ENCODE measurements around the gene LDB2. TPM values are rescaled to one million over a fixed set of nuclear protein-coding genes. Genes with fewer than 3 reads are reported as not detected.

Gene LDB2
- total and polyA plus RNA-seq, 2 experiments from 2014 or later: 48.6 to 80.1 TPM

GRCh38 chr4:16887887-16888286, 10.6 kb downstream of the LDB2 start:
- H3K4me3 Mint-ChIP-seq: no peak overlapping the region
- H3K27ac Mint-ChIP-seq: no peak overlapping the region
- H3K4me1 Mint-ChIP-seq: peaks cover 50% of the 10 kb centered on the region
- peaks cover 69% of the 10 kb centered on the region for H3K36me3 Mint-ChIP-seq (ENCODE audit: low read depth)
- peaks cover 39% of the 10 kb centered on the region for H3K4me1 ChIP-seq (ENCODE audit: insufficient read depth)
- no peaks in the 10 kb centered on the region for H3K36me3 ChIP-seq (ENCODE audit: insufficient read depth)
- 0 out of 2 replicates have a peak overlapping the region, but pooled peaks have one; percentile 15 for H3K27ac ChIP-seq (ENCODE audit: low read depth)
- H3K4me3 ChIP-seq: no peak overlapping the region
- no peak overlapping the region for H2AFZ ChIP-seq
- H3F3A ChIP-seq (replicated peaks; ENCODE audit: low read depth): no peaks in the 10 kb centered on the region
- peak; percentile 69 for ATAC-seq
- H3K27me3 Mint-ChIP-seq (ENCODE audit: insufficient read depth, low read depth, poor library complexity): peaks cover 3% of the 10 kb centered on the region
- H3K79me2 ChIP-seq (replicated peaks; ENCODE audit: insufficient read depth): peaks cover 82% of the 10 kb centered on the region
- no peaks in the 10 kb centered on the region for H3K27me3 ChIP-seq (ENCODE audit: insufficient read depth)
- H4K20me1 ChIP-seq (replicated peaks; ENCODE audit: insufficient read depth): no peaks in the 10 kb centered on the region
- H3K4me2 ChIP-seq: no peak overlapping the region
- H3K9me2 ChIP-seq (ENCODE audit: insufficient read depth): no peaks in the 10 kb centered on the region
- TF ChIP-seq, protein P1, sequence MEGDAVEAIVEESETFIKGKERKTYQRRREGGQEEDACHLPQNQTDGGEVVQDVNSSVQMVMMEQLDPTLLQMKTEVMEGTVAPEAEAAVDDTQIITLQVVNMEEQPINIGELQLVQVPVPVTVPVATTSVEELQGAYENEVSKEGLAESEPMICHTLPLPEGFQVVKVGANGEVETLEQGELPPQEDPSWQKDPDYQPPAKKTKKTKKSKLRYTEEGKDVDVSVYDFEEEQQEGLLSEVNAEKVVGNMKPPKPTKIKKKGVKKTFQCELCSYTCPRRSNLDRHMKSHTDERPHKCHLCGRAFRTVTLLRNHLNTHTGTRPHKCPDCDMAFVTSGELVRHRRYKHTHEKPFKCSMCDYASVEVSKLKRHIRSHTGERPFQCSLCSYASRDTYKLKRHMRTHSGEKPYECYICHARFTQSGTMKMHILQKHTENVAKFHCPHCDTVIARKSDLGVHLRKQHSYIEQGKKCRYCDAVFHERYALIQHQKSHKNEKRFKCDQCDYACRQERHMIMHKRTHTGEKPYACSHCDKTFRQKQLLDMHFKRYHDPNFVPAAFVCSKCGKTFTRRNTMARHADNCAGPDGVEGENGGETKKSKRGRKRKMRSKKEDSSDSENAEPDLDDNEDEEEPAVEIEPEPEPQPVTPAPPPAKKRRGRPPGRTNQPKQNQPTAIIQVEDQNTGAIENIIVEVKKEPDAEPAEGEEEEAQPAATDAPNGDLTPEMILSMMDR (conservative IDR thresholded peaks at IDR 0.05; ENCODE audit: low read depth in 2 of 2): peak in 1 of 2 experiments; percentile 38; a peak in 2 of 4 replicates
- no peak for TF ChIP-seq ZNF114 (CRISPR knock-in tag; IDR thresholded peaks at IDR 0.05)
- TF ChIP-seq CREB1 (CRISPR knock-in tag; IDR thresholded peaks at IDR 0.05; ENCODE audit: low read depth): no peak
- TF ChIP-seq, protein P2, sequence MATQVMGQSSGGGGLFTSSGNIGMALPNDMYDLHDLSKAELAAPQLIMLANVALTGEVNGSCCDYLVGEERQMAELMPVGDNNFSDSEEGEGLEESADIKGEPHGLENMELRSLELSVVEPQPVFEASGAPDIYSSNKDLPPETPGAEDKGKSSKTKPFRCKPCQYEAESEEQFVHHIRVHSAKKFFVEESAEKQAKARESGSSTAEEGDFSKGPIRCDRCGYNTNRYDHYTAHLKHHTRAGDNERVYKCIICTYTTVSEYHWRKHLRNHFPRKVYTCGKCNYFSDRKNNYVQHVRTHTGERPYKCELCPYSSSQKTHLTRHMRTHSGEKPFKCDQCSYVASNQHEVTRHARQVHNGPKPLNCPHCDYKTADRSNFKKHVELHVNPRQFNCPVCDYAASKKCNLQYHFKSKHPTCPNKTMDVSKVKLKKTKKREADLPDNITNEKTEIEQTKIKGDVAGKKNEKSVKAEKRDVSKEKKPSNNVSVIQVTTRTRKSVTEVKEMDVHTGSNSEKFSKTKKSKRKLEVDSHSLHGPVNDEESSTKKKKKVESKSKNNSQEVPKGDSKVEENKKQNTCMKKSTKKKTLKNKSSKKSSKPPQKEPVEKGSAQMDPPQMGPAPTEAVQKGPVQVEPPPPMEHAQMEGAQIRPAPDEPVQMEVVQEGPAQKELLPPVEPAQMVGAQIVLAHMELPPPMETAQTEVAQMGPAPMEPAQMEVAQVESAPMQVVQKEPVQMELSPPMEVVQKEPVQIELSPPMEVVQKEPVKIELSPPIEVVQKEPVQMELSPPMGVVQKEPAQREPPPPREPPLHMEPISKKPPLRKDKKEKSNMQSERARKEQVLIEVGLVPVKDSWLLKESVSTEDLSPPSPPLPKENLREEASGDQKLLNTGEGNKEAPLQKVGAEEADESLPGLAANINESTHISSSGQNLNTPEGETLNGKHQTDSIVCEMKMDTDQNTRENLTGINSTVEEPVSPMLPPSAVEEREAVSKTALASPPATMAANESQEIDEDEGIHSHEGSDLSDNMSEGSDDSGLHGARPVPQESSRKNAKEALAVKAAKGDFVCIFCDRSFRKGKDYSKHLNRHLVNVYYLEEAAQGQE (IDR thresholded peaks at IDR 0.05; ENCODE audit: unreplicated experiment): no peak
- TF ChIP-seq STAT1 (IDR thresholded peaks at IDR 0.05; ENCODE audit: unreplicated experiment): no peak
- TF ChIP-seq POLR2AphosphoS5 (IDR thresholded peaks at IDR 0.05; ENCODE audit: low read depth): no peak
- H3K9me3 Mint-ChIP-seq: no peaks in the 10 kb centered on the region
- DNase-seq (ENCODE audit: low spot score): no peak

DNA sequence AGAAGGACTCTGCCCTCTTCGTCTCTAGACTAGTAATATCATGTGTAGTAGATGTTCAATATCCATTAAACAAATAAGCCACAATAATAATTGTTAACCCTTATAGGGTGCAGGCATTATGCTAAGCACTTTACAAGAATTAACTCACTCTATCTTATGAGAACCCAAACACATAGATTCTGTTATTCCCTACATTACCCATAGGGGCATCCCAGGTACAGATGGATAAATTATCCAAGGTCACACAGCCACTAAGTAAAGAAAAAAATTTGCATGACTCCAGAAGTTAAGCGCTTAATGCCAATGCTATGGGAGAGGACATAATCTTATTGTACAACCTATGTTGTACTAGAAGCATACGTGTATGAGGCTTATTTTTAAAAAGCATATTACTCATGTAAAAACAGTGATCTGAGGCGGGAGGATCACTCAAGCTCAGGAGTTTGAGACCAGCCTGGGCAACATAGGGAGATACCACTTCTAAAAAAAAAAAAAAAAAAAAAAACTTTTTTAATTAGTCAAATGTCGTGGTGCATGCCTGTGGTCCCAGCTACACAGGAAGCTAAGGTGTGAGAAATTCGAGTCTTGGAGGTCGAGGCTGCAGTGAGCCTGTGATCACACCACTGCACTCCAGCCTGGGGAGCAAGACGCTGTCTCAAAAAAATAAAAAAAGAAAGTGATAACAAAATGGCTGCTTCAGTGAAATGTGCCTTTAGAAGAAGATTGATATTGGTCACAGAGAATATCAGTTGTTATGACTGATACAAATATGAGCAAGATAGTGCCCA, 13.6 kb downstream of the LDB2 start:
- ATAC-seq (peak; percentile 73), DNase-seq (ENCODE audit: low spot score) (peak; percentile 52)
- Mint-ChIP-seq H3K27ac (no peak overlapping the region), H3K4me3 (no peak overlapping the region), H3K4me1 (peaks cover 29% of the 10 kb centered on the region), H3K27me3 (ENCODE audit: insufficient read depth, low read depth, poor library complexity) (peaks cover 2% of the 10 kb centered on the region), H3K36me3 (ENCODE audit: low read depth) (peaks cover 88% of the 10 kb centered on the region), H3K9me3 (peaks cover 8% of the 10 kb centered on the region)
- no peaks in the 10 kb centered on the region for H3K9me2 ChIP-seq (ENCODE audit: insufficient read depth)
- H4K20me1 ChIP-seq (replicated peaks; ENCODE audit: insufficient read depth): no peaks in the 10 kb centered on the region
- peaks cover 16% of the 10 kb centered on the region for H3K4me1 ChIP-seq (ENCODE audit: insufficient read depth)
- no peaks in the 10 kb centered on the region for H3K27me3 ChIP-seq (ENCODE audit: insufficient read depth)
- no peaks in the 10 kb centered on the region for H3F3A ChIP-seq (replicated peaks; ENCODE audit: low read depth)
- no peak overlapping the region for H3K27ac ChIP-seq (ENCODE audit: low read depth)
- peaks cover 7% of the 10 kb centered on the region; the same call in 1 of the 2 replicates for H3K36me3 ChIP-seq (ENCODE audit: insufficient read depth)
- H3K4me3 ChIP-seq: no peak overlapping the region
- H3K79me2 ChIP-seq (replicated peaks; ENCODE audit: insufficient read depth): peaks cover 55% of the 10 kb centered on the region
- H3K4me2 ChIP-seq: no peak overlapping the region
- H2AFZ ChIP-seq: no peak overlapping the region
- TF ChIP-seq, protein P3, sequence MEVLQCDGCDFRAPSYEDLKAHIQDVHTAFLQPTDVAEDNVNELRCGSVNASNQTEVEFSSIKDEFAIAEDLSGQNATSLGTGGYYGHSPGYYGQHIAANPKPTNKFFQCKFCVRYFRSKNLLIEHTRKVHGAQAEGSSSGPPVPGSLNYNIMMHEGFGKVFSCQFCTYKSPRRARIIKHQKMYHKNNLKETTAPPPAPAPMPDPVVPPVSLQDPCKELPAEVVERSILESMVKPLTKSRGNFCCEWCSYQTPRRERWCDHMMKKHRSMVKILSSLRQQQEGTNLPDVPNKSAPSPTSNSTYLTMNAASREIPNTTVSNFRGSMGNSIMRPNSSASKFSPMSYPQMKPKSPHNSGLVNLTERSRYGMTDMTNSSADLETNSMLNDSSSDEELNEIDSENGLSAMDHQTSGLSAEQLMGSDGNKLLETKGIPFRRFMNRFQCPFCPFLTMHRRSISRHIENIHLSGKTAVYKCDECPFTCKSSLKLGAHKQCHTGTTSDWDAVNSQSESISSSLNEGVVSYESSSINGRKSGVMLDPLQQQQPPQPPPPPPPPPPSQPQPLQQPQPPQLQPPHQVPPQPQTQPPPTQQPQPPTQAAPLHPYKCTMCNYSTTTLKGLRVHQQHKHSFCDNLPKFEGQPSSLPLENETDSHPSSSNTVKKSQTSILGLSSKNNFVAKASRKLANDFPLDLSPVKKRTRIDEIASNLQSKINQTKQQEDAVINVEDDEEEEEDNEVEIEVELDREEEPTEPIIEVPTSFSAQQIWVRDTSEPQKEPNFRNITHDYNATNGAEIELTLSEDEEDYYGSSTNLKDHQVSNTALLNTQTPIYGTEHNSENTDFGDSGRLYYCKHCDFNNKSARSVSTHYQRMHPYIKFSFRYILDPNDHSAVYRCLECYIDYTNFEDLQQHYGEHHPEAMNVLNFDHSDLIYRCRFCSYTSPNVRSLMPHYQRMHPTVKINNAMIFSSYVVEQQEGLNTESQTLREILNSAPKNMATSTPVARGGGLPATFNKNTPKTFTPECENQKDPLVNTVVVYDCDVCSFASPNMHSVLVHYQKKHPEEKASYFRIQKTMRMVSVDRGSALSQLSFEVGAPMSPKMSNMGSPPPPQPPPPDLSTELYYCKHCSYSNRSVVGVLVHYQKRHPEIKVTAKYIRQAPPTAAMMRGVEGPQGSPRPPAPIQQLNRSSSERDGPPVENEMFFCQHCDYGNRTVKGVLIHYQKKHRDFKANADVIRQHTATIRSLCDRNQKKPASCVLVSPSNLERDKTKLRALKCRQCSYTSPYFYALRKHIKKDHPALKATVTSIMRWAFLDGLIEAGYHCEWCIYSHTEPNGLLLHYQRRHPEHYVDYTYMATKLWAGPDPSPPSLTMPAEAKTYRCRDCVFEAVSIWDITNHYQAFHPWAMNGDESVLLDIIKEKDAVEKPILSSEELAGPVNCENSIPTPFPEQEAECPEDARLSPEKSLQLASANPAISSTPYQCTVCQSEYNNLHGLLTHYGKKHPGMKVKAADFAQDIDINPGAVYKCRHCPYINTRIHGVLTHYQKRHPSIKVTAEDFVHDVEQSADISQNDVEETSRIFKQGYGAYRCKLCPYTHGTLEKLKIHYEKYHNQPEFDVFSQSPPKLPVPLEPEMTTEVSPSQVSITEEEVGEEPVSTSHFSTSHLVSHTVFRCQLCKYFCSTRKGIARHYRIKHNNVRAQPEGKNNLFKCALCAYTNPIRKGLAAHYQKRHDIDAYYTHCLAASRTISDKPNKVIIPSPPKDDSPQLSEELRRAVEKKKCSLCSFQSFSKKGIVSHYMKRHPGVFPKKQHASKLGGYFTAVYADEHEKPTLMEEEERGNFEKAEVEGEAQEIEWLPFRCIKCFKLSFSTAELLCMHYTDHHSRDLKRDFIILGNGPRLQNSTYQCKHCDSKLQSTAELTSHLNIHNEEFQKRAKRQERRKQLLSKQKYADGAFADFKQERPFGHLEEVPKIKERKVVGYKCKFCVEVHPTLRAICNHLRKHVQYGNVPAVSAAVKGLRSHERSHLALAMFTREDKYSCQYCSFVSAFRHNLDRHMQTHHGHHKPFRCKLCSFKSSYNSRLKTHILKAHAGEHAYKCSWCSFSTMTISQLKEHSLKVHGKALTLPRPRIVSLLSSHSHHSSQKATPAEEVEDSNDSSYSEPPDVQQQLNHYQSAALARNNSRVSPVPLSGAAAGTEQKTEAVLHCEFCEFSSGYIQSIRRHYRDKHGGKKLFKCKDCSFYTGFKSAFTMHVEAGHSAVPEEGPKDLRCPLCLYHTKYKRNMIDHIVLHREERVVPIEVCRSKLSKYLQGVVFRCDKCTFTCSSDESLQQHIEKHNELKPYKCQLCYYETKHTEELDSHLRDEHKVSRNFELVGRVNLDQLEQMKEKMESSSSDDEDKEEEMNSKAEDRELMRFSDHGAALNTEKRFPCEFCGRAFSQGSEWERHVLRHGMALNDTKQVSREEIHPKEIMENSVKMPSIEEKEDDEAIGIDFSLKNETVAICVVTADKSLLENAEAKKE (CRISPR knock-in tag; IDR thresholded peaks at IDR 0.05): no peak
